Measurements from ENCODE around the gene ATF5.
"Not testable (repeated sequence)": the region's sequence is repeated elsewhere in the genome, so short reads cannot be mapped to it uniquely, and the experiment has no call there.

DNA sequence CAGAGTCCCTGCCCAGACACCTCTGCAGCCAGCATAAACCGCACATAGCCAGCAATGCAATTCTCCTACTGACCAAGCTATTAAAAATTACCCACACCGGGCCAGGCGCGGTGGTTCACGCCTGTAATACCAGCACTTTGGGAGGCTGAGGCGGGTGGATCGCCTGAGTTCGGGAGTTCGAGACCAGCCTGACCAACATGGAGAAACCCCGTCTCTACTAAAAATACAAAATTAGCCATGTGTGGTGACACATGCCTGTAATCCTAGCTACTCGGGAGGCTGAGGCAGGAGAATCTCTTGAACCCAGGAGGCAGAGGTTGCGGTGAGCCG is 4.2 kb upstream of the ATF5 start:
- TF ChIP-seq SRF (IDR thresholded peaks at IDR 0.05; ENCODE audit: low read depth, low read length); POLR2AphosphoS5 (IDR thresholded peaks at IDR 0.05; ENCODE audit: low read depth, low read length); EP300 (IDR thresholded peaks at IDR 0.05; ENCODE audit: borderline replicate concordance in 1 of 2, low read depth in 2 of 2, low read length in 2 of 2); POLR2A (IDR thresholded peaks at IDR 0.05; ENCODE audit: control extremely low read depth in 1 of 2, low read depth in 2 of 2, low read length in 2 of 2); TAF1 (IDR thresholded peaks at IDR 0.05; ENCODE audit: low read depth, low read length): not testable (repeated sequence)
- TF ChIP-seq, protein P1, sequence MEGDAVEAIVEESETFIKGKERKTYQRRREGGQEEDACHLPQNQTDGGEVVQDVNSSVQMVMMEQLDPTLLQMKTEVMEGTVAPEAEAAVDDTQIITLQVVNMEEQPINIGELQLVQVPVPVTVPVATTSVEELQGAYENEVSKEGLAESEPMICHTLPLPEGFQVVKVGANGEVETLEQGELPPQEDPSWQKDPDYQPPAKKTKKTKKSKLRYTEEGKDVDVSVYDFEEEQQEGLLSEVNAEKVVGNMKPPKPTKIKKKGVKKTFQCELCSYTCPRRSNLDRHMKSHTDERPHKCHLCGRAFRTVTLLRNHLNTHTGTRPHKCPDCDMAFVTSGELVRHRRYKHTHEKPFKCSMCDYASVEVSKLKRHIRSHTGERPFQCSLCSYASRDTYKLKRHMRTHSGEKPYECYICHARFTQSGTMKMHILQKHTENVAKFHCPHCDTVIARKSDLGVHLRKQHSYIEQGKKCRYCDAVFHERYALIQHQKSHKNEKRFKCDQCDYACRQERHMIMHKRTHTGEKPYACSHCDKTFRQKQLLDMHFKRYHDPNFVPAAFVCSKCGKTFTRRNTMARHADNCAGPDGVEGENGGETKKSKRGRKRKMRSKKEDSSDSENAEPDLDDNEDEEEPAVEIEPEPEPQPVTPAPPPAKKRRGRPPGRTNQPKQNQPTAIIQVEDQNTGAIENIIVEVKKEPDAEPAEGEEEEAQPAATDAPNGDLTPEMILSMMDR (IDR thresholded peaks at IDR 0.05; ENCODE audit: control extremely low read depth in 1 of 3, insufficient read depth in 1 of 3, low read depth in 1 of 3, low read length in 3 of 3), result not testable (repeated sequence)

Measured in H1 (cell line).